IMR-90 (cell line): ENCODE measurements around the gene AFF2. TPM values are rescaled to one million over a fixed set of nuclear protein-coding genes. Genes with fewer than 3 reads are reported as not detected.

Experiments used
- ATAC-seq: fragments of 200-7000 bp; cut with Tn5 transposase; 2 replicates; pipeline ENCODE4 v1.9.1; 2020; ENCODE audit warnings: low read depth, mild to moderate bottlenecking, moderate library complexity
- BruUV-seq: library from RNA; stranded (reverse); fragments of 400-500 nt; replicated peaks from 2 replicates; lab custom pipeline; 2021; lab: Mats Ljungman, UMichigan
- CTCF ChIA-PET: fragments of 300-600 bp; formaldehyde crosslinking; extraction: SDS; loops from one replicate; lab custom pipeline; 2021; ENCODE audit warnings: antibody characterized with exemption; lab: Yijun Ruan, JAX
- POLR2A ChIA-PET: fragments of 300-600 bp; sonication (Branson Sonifier 250); formaldehyde crosslinking; loops from one replicate; lab custom pipeline; 2022; ENCODE audit warnings: antibody characterized with exemption; ENCODE audit not compliant: unreplicated experiment; lab: Charles Lee
- DNase-seq: peaks from one replicate; pipeline ENCODE4 v3.0.0; 2013
- H2AFZ ChIP-seq: replicated peaks from 2 replicates; pipeline ENCODE3; 2013; ENCODE audit warnings: low read length, mild to moderate bottlenecking; ENCODE audit not compliant: poor library complexity
- H2AK5ac ChIP-seq: 2 replicates; pipeline ENCODE4 v1.6.1; 2013; ENCODE audit warnings: low read depth, low read length, inconsistent platforms
- H2AK9ac ChIP-seq: replicated peaks from 2 replicates; pipeline ENCODE3; 2013; ENCODE audit warnings: mild to moderate bottlenecking, low read depth, low read length, moderate library complexity; ENCODE audit not compliant: poor library complexity
- H2BK120ac ChIP-seq: 2 replicates; pipeline ENCODE4 v1.6.1; 2013; ENCODE audit warnings: low read depth, low read length, inconsistent platforms
- H2BK15ac ChIP-seq: 3 replicates; pipeline ENCODE4 v1.6.1; 2013; ENCODE audit warnings: low read depth, low read length, inconsistent platforms
- H2BK20ac ChIP-seq: 2 replicates; pipeline ENCODE4 v1.6.1; 2013; ENCODE audit warnings: low read depth, mild to moderate bottlenecking, inconsistent platforms, low read length, moderate library complexity
- H2BK5ac ChIP-seq: 2 replicates; pipeline ENCODE4 v1.6.1; 2013; ENCODE audit warnings: mild to moderate bottlenecking, low read depth, low read length, inconsistent platforms; ENCODE audit not compliant: poor library complexity, severe bottlenecking
- H3K14ac ChIP-seq: replicated peaks from 2 replicates; pipeline ENCODE4 v1.6.1; 2013; ENCODE audit warnings: low read depth, low read length, inconsistent platforms
- H3K18ac ChIP-seq: 2 replicates; pipeline ENCODE4 v1.6.1; 2013; ENCODE audit warnings: low read depth, low read length, control low read depth
- H3K23ac ChIP-seq: 2 replicates; pipeline ENCODE4 v1.6.1; 2013; ENCODE audit warnings: low read depth, low read length, inconsistent platforms
- H3K27ac ChIP-seq: 2 replicates; pipeline ENCODE4 v1.5.1; 2013; ENCODE audit warnings: mild to moderate bottlenecking, control low read depth, low read length; ENCODE audit not compliant: insufficient read depth
- H3K27me3 ChIP-seq: 2 replicates; pipeline ENCODE4 v1.6.1; 2013; ENCODE audit warnings: low read length; ENCODE audit not compliant: control insufficient read depth, insufficient read depth
- H3K36me3 ChIP-seq: 2 replicates; pipeline ENCODE4 v1.6.1; 2013; ENCODE audit warnings: low read length, mixed read lengths; ENCODE audit not compliant: control insufficient read depth, insufficient read depth
- H3K4ac ChIP-seq: 2 replicates; pipeline ENCODE4 v1.6.1; 2013; ENCODE audit warnings: low read depth, low read length, inconsistent platforms
- H3K4me1 ChIP-seq: 2 replicates; pipeline ENCODE4 v1.6.1; 2013; ENCODE audit warnings: low read length, mixed read lengths; ENCODE audit not compliant: control insufficient read depth, insufficient read depth
- H3K4me2 ChIP-seq: 2 replicates; pipeline ENCODE4 v1.6.1; 2013; ENCODE audit warnings: low read depth, mild to moderate bottlenecking, control low read depth, low read length, moderate library complexity
- H3K4me3 ChIP-seq: 2 replicates; pipeline ENCODE4 v1.5.1; 2013; ENCODE audit warnings: low read depth, mild to moderate bottlenecking, control low read depth, low read length, moderate library complexity; ENCODE audit not compliant: insufficient read depth
- H3K56ac ChIP-seq: 2 replicates; pipeline ENCODE4 v1.6.1; 2013; ENCODE audit warnings: low read length, inconsistent platforms; ENCODE audit not compliant: insufficient read depth; ENCODE audit errors: extremely low read depth
- H3K79me1 ChIP-seq, 2 experiments: 2 replicates each; pipeline ENCODE4 v1.6.1; 2013; ENCODE audit warnings: low read length in 2 of 2, inconsistent platforms in 1 of 2, low read depth in 1 of 2
- H3K9ac ChIP-seq: 2 replicates; pipeline ENCODE4 v1.6.1; 2013; ENCODE audit warnings: low read depth, low read length, control low read depth
- H3K9me1 ChIP-seq: 2 replicates; pipeline ENCODE4 v1.6.1; 2013; ENCODE audit warnings: low read length, inconsistent platforms; ENCODE audit not compliant: insufficient read depth
- H3K9me3 ChIP-seq: 2 replicates; pipeline ENCODE4 v1.6.1; 2013; ENCODE audit warnings: low read length; ENCODE audit not compliant: control insufficient read depth, insufficient read depth
- H4K20me1 ChIP-seq: 2 replicates; pipeline ENCODE4 v1.6.1; 2013; ENCODE audit warnings: low read length, inconsistent platforms; ENCODE audit not compliant: insufficient read depth
- H4K5ac ChIP-seq: 2 replicates; pipeline ENCODE4 v1.6.1; 2013; ENCODE audit warnings: mild to moderate bottlenecking, low read depth, low read length, control low read depth
- H4K8ac ChIP-seq, 2 experiments: 2 replicates each; pipeline ENCODE4 v1.6.1; 2013; ENCODE audit warnings: low read depth in 2 of 2, low read length in 2 of 2, control low read depth in 1 of 2, inconsistent platforms in 1 of 2
- H4K91ac ChIP-seq: 2 replicates; pipeline ENCODE4 v1.6.1; 2013; ENCODE audit warnings: low read depth, low read length, inconsistent platforms; ENCODE audit not compliant: insufficient read depth
- BHLHE40 ChIP-seq: fragments of 150-350 bp; IDR thresholded peaks from 2 replicates; pipeline ENCODE4 v1.6.1; 2016; ENCODE audit warnings: mild to moderate bottlenecking, low read depth, low read length
- dilution Hi-C: fragments of 300-500 bp; cut with HindIII; formaldehyde crosslinking; loops from one replicate; pipeline ENCODE4 v1.14.3; 2018; ENCODE audit warnings: low sequenced_read_pairs; ENCODE audit not compliant: unreplicated experiment
- in situ Hi-C: fragments of 300-500 bp; cut with MboI; formaldehyde crosslinking; loops from 3 replicates; pipeline ENCODE4 v1.14.3; 2019; ENCODE audit warnings: low sequenced_read_pairs, inconsistent platforms, mixed read lengths
- intact Hi-C: fragments of 100-400 bp; cut with micrococcal nuclease; formaldehyde crosslinking; loops from 2 replicates; pipeline ENCODE4 v1.10.0; 2022
- polyA plus RNA-seq, 3 experiments: library from polyadenylated mRNA; depleted of rRNA; stranded (reverse); fragments of >200 nt; gene quantifications; 2 replicates each; pipeline ENCODE4 v1.2.3, GENCODE V29; 2012; ENCODE audit warnings: low replicate concordance in 1 of 3
- total RNA-seq: library from RNA; depleted of rRNA; stranded (reverse); fragments of >200 nt; gene quantifications from 2 replicates; pipeline ENCODE4 v1.2.3, GENCODE V29; 2012

AFF2 gene
- total and polyA plus RNA-seq, 2 of the 4 experiments (the other 2 are of a cell fraction): 0.15 to 0.72 TPM

DNA sequence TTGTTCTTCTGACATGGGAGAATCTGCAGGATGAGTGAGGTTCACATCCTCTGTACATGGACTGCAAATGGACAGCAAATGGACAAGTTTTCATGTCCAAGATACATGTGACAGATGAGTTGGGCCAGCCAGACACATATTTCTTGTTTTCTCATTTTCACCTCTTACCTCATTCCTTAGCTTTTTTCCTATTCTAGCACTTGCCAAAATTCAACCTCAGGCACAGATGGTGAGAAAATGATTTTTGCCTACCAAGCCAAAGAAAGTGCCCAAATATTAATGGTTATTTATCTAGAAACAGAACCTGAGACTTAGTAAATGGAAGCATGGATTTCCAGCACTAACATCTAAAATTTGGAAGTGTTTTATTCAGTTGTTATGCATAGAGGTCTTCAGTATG is 402.2 kb downstream of the AFF2 start:
- H3K27ac ChIP-seq: no peak overlapping the region
- H3K9me1 ChIP-seq: no peaks in the 10 kb centered on the region
- no peak overlapping the region for H2AK5ac ChIP-seq
- ChIA-PET POLR2A (no interaction called here), CTCF (no interaction called here)
- no peak for DNase-seq
- intact Hi-C loops: no loop called here
- BruUV-seq: no TSS peak
- H3K27me3 ChIP-seq: no peaks in the 10 kb centered on the region
- H3K23ac ChIP-seq: no peak overlapping the region
- H3K4me3 ChIP-seq: no peak overlapping the region
- H3K14ac ChIP-seq: no peak overlapping the region
- H3K4me2 ChIP-seq: no peak overlapping the region
- H3K79me1 ChIP-seq: no peaks in the 10 kb centered on the region
- H4K91ac ChIP-seq: no peak overlapping the region
- H2BK120ac ChIP-seq: no peak overlapping the region
- dilution Hi-C loops: no loop called here
- in situ Hi-C loops: no loop called here
- no peak overlapping the region for H2BK5ac ChIP-seq
- H3K4ac ChIP-seq: no peak overlapping the region
- no peak overlapping the region for H4K8ac ChIP-seq
- H4K20me1 ChIP-seq: no peaks in the 10 kb centered on the region
- no peak overlapping the region for H2BK20ac ChIP-seq
- H3K36me3 ChIP-seq: no peaks in the 10 kb centered on the region
- H2AFZ ChIP-seq: no peak overlapping the region
- H3K9me3 ChIP-seq: no peaks in the 10 kb centered on the region
- TF ChIP-seq BHLHE40: no peak
- no peak overlapping the region for H3K56ac ChIP-seq
- H3K18ac ChIP-seq: no peak overlapping the region
- H3K9ac ChIP-seq: no peak overlapping the region
- H3K4me1 ChIP-seq: no peaks in the 10 kb centered on the region
- H2BK15ac ChIP-seq: no peak overlapping the region
- ATAC-seq: no peak
- no peak overlapping the region for H2AK9ac ChIP-seq
- H4K5ac ChIP-seq: no peak overlapping the region
